ENCODE measurements around the gene NKAIN4.

Gene NKAIN4

GRCh38 chr20:63225082-63225454 lies 29.2 kb downstream of the NKAIN4 start:
- TF ChIP-seq EGR1 (IDR thresholded peaks at IDR 0.05) (no peak), YY1 (IDR thresholded peaks at IDR 0.05; ENCODE audit: low read depth) (no peak), TEAD4 (IDR thresholded peaks at IDR 0.05) (no peak), REST (IDR thresholded peaks at IDR 0.05; ENCODE audit: low read depth) (no peak), CREB1 (IDR thresholded peaks at IDR 0.05; ENCODE audit: low read depth) (no peak), RAD21 (IDR thresholded peaks at IDR 0.05; ENCODE audit: low read depth) (no peak), EP300 (IDR thresholded peaks at IDR 0.05; ENCODE audit: borderline replicate concordance) (no peak), MAX (IDR thresholded peaks at IDR 0.05) (no peak), TAF1 (IDR thresholded peaks at IDR 0.05; ENCODE audit: low read depth) (no peak), FOXM1 (IDR thresholded peaks at IDR 0.05; ENCODE audit: borderline replicate concordance, low read depth) (no peak), TCF12 (IDR thresholded peaks at IDR 0.05; ENCODE audit: low read depth) (no peak), USF1 (IDR thresholded peaks at IDR 0.05) (no peak), CEBPB (IDR thresholded peaks at IDR 0.05) (no peak), NFIC (IDR thresholded peaks at IDR 0.05) (no peak), ZBTB7A (IDR thresholded peaks at IDR 0.05; ENCODE audit: low read depth) (no peak)

- peak; percentile 41; the same call in 1 of the 2 replicates for TF ChIP-seq MAX (IDR thresholded peaks at IDR 0.05)
- no peak; the same call in 1 of the 2 replicates for TF ChIP-seq ZBTB7A (IDR thresholded peaks at IDR 0.05; ENCODE audit: low read depth)
- peak; percentile 69 for TF ChIP-seq EP300 (IDR thresholded peaks at IDR 0.05; ENCODE audit: borderline replicate concordance)
- TF ChIP-seq TAF1 (IDR thresholded peaks at IDR 0.05; ENCODE audit: low read depth) = peak; percentile 43; the same call in 1 of the 2 replicates
- TF ChIP-seq TCF12 (IDR thresholded peaks at IDR 0.05; ENCODE audit: low read depth) = peak; percentile 92
- TF ChIP-seq NFIC (IDR thresholded peaks at IDR 0.05) = peak; percentile 94
- no peak for TF ChIP-seq YY1 (IDR thresholded peaks at IDR 0.05; ENCODE audit: low read depth)
- TF ChIP-seq FOXM1 (IDR thresholded peaks at IDR 0.05; ENCODE audit: borderline replicate concordance, low read depth) = peak; percentile 44; the same call in 1 of the 2 replicates
- peak; percentile 80 for TF ChIP-seq TEAD4 (IDR thresholded peaks at IDR 0.05)
- no peak for TF ChIP-seq USF1 (IDR thresholded peaks at IDR 0.05)
These were observed 29.7 kb downstream of the NKAIN4 start for GRCh38 chr20:63224412-63225081.

- no peak for TF ChIP-seq RAD21 (IDR thresholded peaks at IDR 0.05; ENCODE audit: low read depth)
- TF ChIP-seq TAF1 (IDR thresholded peaks at IDR 0.05; ENCODE audit: low read depth) = no peak
- TF ChIP-seq REST (IDR thresholded peaks at IDR 0.05; ENCODE audit: low read depth) = no peak
- TF ChIP-seq CEBPB (IDR thresholded peaks at IDR 0.05) = no peak
- TF ChIP-seq TEAD4 (IDR thresholded peaks at IDR 0.05) = no peak
These were observed 30.4 kb downstream of the NKAIN4 start for GRCh38 chr20:63223826-63224207.

- TF ChIP-seq RAD21 (IDR thresholded peaks at IDR 0.05; ENCODE audit: low read depth) = peak; percentile 88
- no peak for TF ChIP-seq EP300 (IDR thresholded peaks at IDR 0.05; ENCODE audit: borderline replicate concordance)
- TF ChIP-seq REST (IDR thresholded peaks at IDR 0.05; ENCODE audit: low read depth) = peak; percentile 44; the same call in 1 of the 2 replicates
These were observed 31.0 kb downstream of the NKAIN4 start for GRCh38 chr20:63223121-63223825.
